Activated naive CD4-positive, alpha-beta T cell treated with anti-CD3 and anti-CD28 coated beads for 36 hours (primary cell): ENCODE data around the gene PUM1. TPM values are rescaled to one million over a fixed set of nuclear protein-coding genes. Genes with fewer than 3 reads are reported as not detected.
"Not testable (repeated sequence)": the region's sequence is repeated elsewhere in the genome, so short reads cannot be mapped to it uniquely, and the experiment has no call there.

ENCODE experiments used
- CTCF ChIA-PET: fragments of 350-600 bp; sonication (Branson Sonifier 250); formaldehyde crosslinking; loops from one replicate; lab custom pipeline; 2021; ENCODE audit warnings: antibody characterized with exemption; lab: Charles Lee
- DNase-seq: peaks from one replicate; pipeline ENCODE4 v3.0.0-alpha.2; 2020
- H3K27ac Mint-ChIP-seq: one replicate; pipeline ENCODE4 v1.8.0; 2021; ENCODE audit warnings: mild to moderate bottlenecking, mixed read lengths
- H3K27me3 Mint-ChIP-seq: one replicate; pipeline ENCODE4 v1.8.0; 2021; ENCODE audit warnings: low read depth, mixed read lengths
- H3K36me3 Mint-ChIP-seq: one replicate; pipeline ENCODE4 v1.8.0; 2021; ENCODE audit warnings: low read depth, mixed read lengths
- H3K4me1 Mint-ChIP-seq: one replicate; pipeline ENCODE4 v1.8.0; 2021; ENCODE audit warnings: low read depth, mixed read lengths
- H3K4me3 Mint-ChIP-seq: one replicate; pipeline ENCODE4 v1.8.0; 2021; ENCODE audit warnings: mild to moderate bottlenecking, moderate library complexity, mixed read lengths
- H3K9me3 Mint-ChIP-seq: one replicate; pipeline ENCODE4 v1.8.0; 2021; ENCODE audit warnings: mixed read lengths
- intact Hi-C: fragments of 100-400 bp; cut with micrococcal nuclease; formaldehyde crosslinking; loops from one replicate; pipeline ENCODE4 v1.15.1; 2023
- total RNA-seq, 2 experiments: library from RNA; stranded (reverse); gene quantifications; one replicate each; pipeline ENCODE4 v1.2.3, GENCODE V29; 2021

PUM1 gene
- total RNA-seq, 2 experiments from 2014 or later: 84.9 to 89.7 TPM

GRCh38 chr1:30982431-30982830 lies 83.1 kb downstream of the PUM1 start:
- Mint-ChIP-seq H3K27ac (no peak overlapping the region), H3K36me3 (peaks cover 25% of the 10 kb centered on the region), H3K27me3 (no peaks in the 10 kb centered on the region), H3K9me3 (no peaks in the 10 kb centered on the region), H3K4me1 (peaks cover 41% of the 10 kb centered on the region), H3K4me3 (no peak overlapping the region)
- no peak for DNase-seq
- CTCF ChIA-PET: interaction anchor here (0.5 kb wide), 1 partner anchor 101 kb away, joined by 3 read pairs; no protein-coding TSS in a partner anchor
- intact Hi-C loops: no loop called here

GRCh38 chr1:30981172-30981571 lies 84.3 kb downstream of the PUM1 start:
- no peak overlapping the region for H3K4me3 Mint-ChIP-seq
- CTCF ChIA-PET: interaction anchor here (0.5 kb wide), 1 partner anchor 1986 kb away, joined by 3 read pairs; no protein-coding TSS in a partner anchor
- peaks cover 47% of the 10 kb centered on the region for H3K4me1 Mint-ChIP-seq
- no peaks in the 10 kb centered on the region for H3K9me3 Mint-ChIP-seq
- peaks cover 31% of the 10 kb centered on the region for H3K36me3 Mint-ChIP-seq
- H3K27me3 Mint-ChIP-seq: no peaks in the 10 kb centered on the region
- H3K27ac Mint-ChIP-seq: no peak overlapping the region
- intact Hi-C loops: no loop called here
- DNase-seq: no peak

DNA sequence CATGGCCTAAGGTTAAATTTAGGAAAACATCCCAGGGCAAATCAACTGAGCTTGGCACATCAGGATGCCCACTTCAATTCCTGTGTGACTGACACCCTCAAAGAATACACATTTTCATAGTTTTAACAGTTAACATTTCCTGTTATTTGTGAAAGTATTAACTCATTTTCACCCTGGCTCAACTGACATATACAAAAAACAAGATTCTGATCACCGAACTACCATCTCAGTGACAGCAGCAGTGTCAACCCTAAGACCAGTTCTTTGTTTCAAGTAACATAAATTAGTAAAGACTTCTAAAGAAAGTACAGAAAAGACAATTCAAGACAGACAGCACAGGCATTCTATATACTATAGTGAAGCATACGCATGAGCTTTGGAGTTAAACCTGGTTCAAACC lies 88.0 kb downstream of the PUM1 start:
- Mint-ChIP-seq H3K27ac (peak overlapping the region; percentile 59), H3K36me3 (peaks cover 34% of the 10 kb centered on the region), H3K4me3 (no peak overlapping the region), H3K27me3 (no peaks in the 10 kb centered on the region), H3K4me1 (peaks cover 36% of the 10 kb centered on the region), H3K9me3 (no peaks in the 10 kb centered on the region)
- DNase-seq: no peak
- intact Hi-C loops: no loop called here
- CTCF ChIA-PET: no interaction called here

GRCh38 chr1:30977105-30977504 lies 88.4 kb downstream of the PUM1 start:
- no peak for DNase-seq
- peak overlapping the region; percentile 59 for H3K27ac Mint-ChIP-seq
- intact Hi-C loops: no loop called here
- H3K27me3 Mint-ChIP-seq: no peaks in the 10 kb centered on the region
- H3K4me3 Mint-ChIP-seq: no peak overlapping the region
- CTCF ChIA-PET: interaction anchor here (0.9 kb wide), 1 partner anchor 197 kb away, joined by 4 read pairs; no protein-coding TSS in a partner anchor
- H3K36me3 Mint-ChIP-seq: peaks cover 34% of the 10 kb centered on the region
- H3K9me3 Mint-ChIP-seq: no peaks in the 10 kb centered on the region
- peaks cover 33% of the 10 kb centered on the region for H3K4me1 Mint-ChIP-seq

DNA sequence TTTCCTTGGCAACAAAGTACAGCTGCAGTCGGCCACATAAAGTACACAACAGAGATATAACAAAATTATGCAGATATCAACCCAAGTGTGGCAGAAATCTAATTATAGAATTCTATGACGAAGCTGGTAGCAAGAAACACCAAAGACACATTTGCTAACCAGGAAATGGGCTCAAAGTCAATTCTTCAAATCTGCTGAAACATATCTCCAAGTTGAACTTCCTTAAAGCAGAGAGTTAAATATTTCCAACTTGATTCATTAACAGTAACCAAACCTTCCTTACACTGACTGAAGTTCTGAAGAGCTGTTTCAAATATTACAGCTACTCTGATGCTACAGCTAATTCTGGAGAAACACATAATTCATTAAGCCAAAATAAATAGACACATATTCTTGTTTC lies 89.4 kb downstream of the PUM1 start:
- Mint-ChIP-seq H3K27me3 (no peaks in the 10 kb centered on the region), H3K36me3 (peaks cover 36% of the 10 kb centered on the region), H3K4me1 (peaks cover 39% of the 10 kb centered on the region), H3K4me3 (no peak overlapping the region), H3K9me3 (no peaks in the 10 kb centered on the region), H3K27ac (peak overlapping the region; percentile 17)
- intact Hi-C loops: no loop called here
- DNase-seq: no peak
- CTCF ChIA-PET: interaction anchor here (0.6 to 0.9 kb wide), 4 partner anchors 35 to 740 kb away, joined by 3 to 5 read pairs (median 4); no protein-coding TSS in a partner anchor

DNA sequence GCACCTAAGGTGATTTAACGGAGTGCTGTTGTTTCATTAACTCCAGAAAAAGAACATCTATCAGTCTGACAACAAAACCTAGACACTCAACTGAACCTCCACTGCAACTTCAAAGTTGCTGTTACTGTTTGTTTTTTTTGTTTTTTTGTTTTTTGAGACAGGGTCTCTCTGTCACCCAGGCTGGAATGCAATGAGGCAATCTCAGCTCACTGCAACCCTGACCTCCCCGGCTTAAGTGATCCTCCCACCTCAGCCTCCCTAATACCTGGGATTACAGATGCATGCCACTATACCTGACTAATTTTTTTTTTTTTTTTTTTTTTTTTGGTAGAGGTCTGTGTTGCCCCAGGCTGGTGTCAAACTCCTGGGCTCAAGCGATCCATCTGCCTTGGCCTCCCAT lies 90.3 kb downstream of the PUM1 start:
- CTCF ChIA-PET: interaction anchor here (0.6 kb wide), 1 partner anchor 34 kb away, joined by 7 read pairs; no protein-coding TSS in a partner anchor
- Mint-ChIP-seq H3K36me3 (peaks cover 33% of the 10 kb centered on the region), H3K4me1 (peaks cover 39% of the 10 kb centered on the region), H3K9me3 (no peaks in the 10 kb centered on the region), H3K4me3 (no peak overlapping the region), H3K27ac (no peak overlapping the region), H3K27me3 (no peaks in the 10 kb centered on the region)
- intact Hi-C loops: no loop called here
- no peak for DNase-seq

DNA sequence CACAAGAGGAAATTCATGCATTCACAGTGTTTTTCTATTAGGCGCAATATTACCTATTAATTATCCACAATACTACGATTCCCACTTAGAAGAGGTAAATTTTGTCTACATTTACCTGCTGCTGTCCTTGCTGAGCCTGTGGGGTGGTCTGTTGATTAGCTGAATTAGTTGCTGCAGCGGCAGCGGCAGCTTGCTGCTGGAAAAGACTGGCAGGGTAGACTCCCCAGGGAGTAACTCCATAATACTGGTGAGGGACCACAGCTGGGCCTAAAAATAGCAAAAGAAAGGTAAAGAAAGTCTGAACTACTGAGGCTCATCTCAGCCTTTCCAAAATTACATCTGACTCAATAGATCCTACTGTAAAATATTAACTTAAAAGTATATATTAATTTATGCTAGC lies 91.0 kb downstream of the PUM1 start:
- Mint-ChIP-seq H3K4me3 (no peak overlapping the region), H3K27me3 (no peaks in the 10 kb centered on the region), H3K36me3 (peaks cover 28% of the 10 kb centered on the region), H3K4me1 (peaks cover 35% of the 10 kb centered on the region), H3K9me3 (no peaks in the 10 kb centered on the region), H3K27ac (no peak overlapping the region)
- intact Hi-C loops: no loop called here
- DNase-seq: no peak
- CTCF ChIA-PET: interaction anchor here (0.6 kb wide), 2 partner anchors 35 to 181 kb away, joined by 3 to 7 read pairs; no protein-coding TSS in a partner anchor

DNA sequence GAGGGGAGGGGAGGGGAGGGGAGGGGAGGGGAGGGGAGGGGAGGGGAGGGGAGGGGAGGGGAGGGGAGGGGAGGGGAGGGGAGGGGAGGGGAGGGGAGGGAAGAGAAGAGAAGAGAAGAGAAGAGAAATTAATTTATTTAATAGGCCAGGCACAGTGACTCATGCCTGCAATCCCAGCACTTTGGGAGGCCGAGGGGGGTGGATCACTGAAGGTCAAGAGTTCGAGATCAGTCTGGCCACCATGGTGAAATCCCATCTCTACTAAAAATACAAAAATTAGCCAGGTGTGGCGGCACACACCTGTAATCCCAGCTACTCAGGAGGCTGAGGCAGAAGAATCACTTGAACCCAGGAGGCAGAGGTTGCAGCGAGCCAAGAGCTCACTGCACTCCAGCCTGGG lies 93.2 kb downstream of the PUM1 start:
- CTCF ChIA-PET, intact Hi-C loops, H3K27me3 Mint-ChIP-seq, H3K4me3 Mint-ChIP-seq, H3K9me3 Mint-ChIP-seq, DNase-seq, H3K27ac Mint-ChIP-seq: not testable (repeated sequence)
- peaks cover 19% of the 10 kb centered on the region for H3K4me1 Mint-ChIP-seq
- peaks cover 28% of the 10 kb centered on the region for H3K36me3 Mint-ChIP-seq

DNA sequence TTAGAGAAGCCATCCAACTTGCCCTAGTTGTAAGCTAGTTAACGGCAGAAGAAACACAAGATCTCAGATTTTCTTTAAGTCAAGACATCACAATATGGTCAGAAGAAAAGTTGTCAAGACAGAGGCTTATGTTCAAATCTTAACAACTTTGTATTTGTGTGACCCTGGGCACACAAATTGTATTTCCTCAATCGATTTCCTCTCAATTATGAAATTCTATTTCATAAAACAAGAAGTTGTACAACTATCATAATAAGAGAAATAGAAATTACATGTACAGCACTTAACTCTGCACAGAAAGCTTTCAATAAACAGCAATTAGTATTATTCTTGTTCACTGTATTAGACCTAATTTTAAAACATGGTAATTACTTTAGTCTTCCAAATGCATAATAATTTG lies 94.0 kb downstream of the PUM1 start:
- intact Hi-C loops: no loop called here
- no peak for DNase-seq
- Mint-ChIP-seq H3K27me3 (no peaks in the 10 kb centered on the region), H3K4me3 (no peak overlapping the region), H3K4me1 (peaks cover 15% of the 10 kb centered on the region), H3K9me3 (no peaks in the 10 kb centered on the region), H3K27ac (no peak overlapping the region), H3K36me3 (peaks cover 32% of the 10 kb centered on the region)
- CTCF ChIA-PET: no interaction called here

- H3K4me1 Mint-ChIP-seq: peaks cover 9% of the 10 kb centered on the region
- no peak overlapping the region for H3K27ac Mint-ChIP-seq
- H3K4me3 Mint-ChIP-seq: no peak overlapping the region
- H3K27me3 Mint-ChIP-seq: no peaks in the 10 kb centered on the region
- CTCF ChIA-PET: no interaction called here
- intact Hi-C loops: no loop called here
- peaks cover 41% of the 10 kb centered on the region for H3K36me3 Mint-ChIP-seq
- DNase-seq: no peak
- no peaks in the 10 kb centered on the region for H3K9me3 Mint-ChIP-seq
These were observed 95.6 kb downstream of the PUM1 start for GRCh38 chr1:30969903-30970302.

GRCh38 chr1:30968220-30968971 lies 97.1 kb downstream of the PUM1 start:
- intact Hi-C loops: no loop called here
- H3K36me3 Mint-ChIP-seq: peaks cover 43% of the 10 kb centered on the region
- CTCF ChIA-PET: no interaction called here

DNA sequence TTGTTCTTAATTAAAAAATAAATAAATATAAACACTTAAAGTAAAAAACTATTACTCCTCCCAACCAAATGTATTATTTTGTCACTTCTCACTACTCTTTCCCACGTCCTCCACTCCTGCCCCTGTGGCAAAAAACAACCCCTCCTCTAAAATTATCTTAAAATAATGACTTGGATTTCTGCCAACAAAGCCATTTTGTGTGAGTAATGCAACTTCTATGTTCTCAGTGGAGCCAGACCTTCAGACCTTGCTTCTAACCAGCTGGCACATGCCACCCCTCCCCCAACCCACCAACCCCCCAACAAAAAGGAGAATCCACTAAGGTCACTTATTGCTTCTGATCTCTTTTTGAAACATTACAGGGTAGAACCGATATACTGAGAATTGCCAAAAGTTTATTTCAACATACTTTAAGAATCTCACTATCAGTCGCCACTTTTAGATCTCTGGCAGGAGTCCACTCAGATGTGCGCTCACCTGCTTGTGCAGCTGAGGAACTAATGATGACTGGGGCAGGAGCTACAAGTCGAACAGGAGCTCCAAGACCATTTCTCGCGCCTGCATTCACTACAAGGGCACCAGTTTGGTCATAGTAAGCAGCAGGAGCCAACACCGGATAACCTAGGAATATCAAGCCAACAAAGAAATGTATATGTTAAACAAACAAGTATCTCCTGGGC lies 98.7 kb downstream of the PUM1 start:
- no peak overlapping the region for H3K4me3 Mint-ChIP-seq
- H3K27ac Mint-ChIP-seq: no peak overlapping the region
- intact Hi-C loops: no loop called here
- H3K9me3 Mint-ChIP-seq: no peaks in the 10 kb centered on the region
- CTCF ChIA-PET: no interaction called here
- DNase-seq: no peak
- no peaks in the 10 kb centered on the region for H3K27me3 Mint-ChIP-seq
- H3K36me3 Mint-ChIP-seq: peaks cover 46% of the 10 kb centered on the region
- peaks cover 7% of the 10 kb centered on the region for H3K4me1 Mint-ChIP-seq

More at GRCh38 chr1:30968220-30968971, 97.1 kb downstream of the PUM1 start:
- no peak for DNase-seq
- Mint-ChIP-seq H3K4me3 (no peak overlapping the region), H3K9me3 (no peaks in the 10 kb centered on the region), H3K4me1 (peaks cover 9% of the 10 kb centered on the region), H3K27ac (no peak overlapping the region), H3K27me3 (no peaks in the 10 kb centered on the region)
